Adipose tissue (tissue), 3 donors: Measurements from ENCODE around the gene KCNMA1. TPM values are rescaled to one million over a fixed set of nuclear protein-coding genes. Genes with fewer than 3 reads are reported as not detected.
"Not testable (repeated sequence)": the region's sequence is repeated elsewhere in the genome, so short reads cannot be mapped to it uniquely, and the experiment has no call there.

Experiments
- H3K27ac ChIP-seq: one replicate; pipeline ENCODE4 v1.5.1; 2013; ENCODE audit warnings: low read depth, low read length
- WGBS, 3 donors: extraction: QIAGEN DNeasy Blood & Tissue Kit; methylation state at CpG; one replicate each; pipeline ENCODE4 v1.1.7; 2013; 5-methylcytosine and 5-hydroxymethylcytosine counted together
- polyA plus RNA-seq, 3 donors: library from polyadenylated mRNA; stranded (reverse); fragments of 200-250 nt; gene quantifications; one replicate each; pipeline ENCODE4 v1.2.3, GENCODE V29; 2013
- donor health status: healthy with polysubstance abuse.
- donor health status: Bipolar disorder and iron deficiency.
- donor health status: healthy.

The KCNMA1 gene
- polyA plus RNA-seq, result 1 to 10 TPM; 2.5 to 5.1 (median 3.8) TPM

GRCh38 chr10:77637532-77638320 lies at the start of gene KCNMA1:
TSS of gene KCNMA1 (minus strand) at chr10:77637808.
- H3K27ac ChIP-seq, result no peak within 1 kb of the TSS
- WGBS, 3 donors, result 1% methylated on average over 37 to 118 of the region's 121 CpGs

GRCh38 chr10:77686650-77687417 lies 49.2 kb upstream of the KCNMA1 start:
- 78 to 91% (median 81%) methylated on average over 11 of the region's 11 CpGs for WGBS, 3 donors
- no peak overlapping the region for H3K27ac ChIP-seq

GRCh38 chr10:77686096-77686495 lies 48.5 kb upstream of the KCNMA1 start:
- WGBS, 3 donors, result 59 to 85% (median 76%) methylated on average over 3 of the region's 3 CpGs
- no peak overlapping the region for H3K27ac ChIP-seq

- H3K27ac ChIP-seq, result no peak overlapping the region
- 41 to 58% (median 56%) methylated on average over 4 of the region's 4 CpGs for WGBS, 3 donors
Observed at GRCh38 chr10:77685432-77685831, 47.8 kb upstream of the KCNMA1 start.

- WGBS, 3 donors, result 36 to 87% (median 79%) methylated on average over 8 of the region's 8 CpGs
- not testable (repeated sequence) for H3K27ac ChIP-seq
Observed at GRCh38 chr10:77683088-77683432, 45.5 kb upstream of the KCNMA1 start.

GRCh38 chr10:77682393-77683087 lies 44.9 kb upstream of the KCNMA1 start:
- WGBS, 3 donors, result 83 to 95% (median 94%) methylated on average over 5 of the region's 5 CpGs
- H3K27ac ChIP-seq, result no peak overlapping the region

GRCh38 chr10:77681839-77682238 lies 44.2 kb upstream of the KCNMA1 start:
- 41 to 80% (median 80%) methylated on average over 6 of the region's 6 CpGs for WGBS, 3 donors

GRCh38 chr10:77680811-77681210 lies 43.2 kb upstream of the KCNMA1 start:
- WGBS, 3 donors, result 87 to 96% (median 93%) methylated on average over 8 of the region's 8 CpGs
- no peak overlapping the region for H3K27ac ChIP-seq

More at GRCh38 chr10:77681839-77682238, 44.2 kb upstream of the KCNMA1 start:
- H3K27ac ChIP-seq, result no peak overlapping the region

GRCh38 chr10:77680065-77680464 lies 42.5 kb upstream of the KCNMA1 start:
- WGBS, 3 donors, result 81 to 92% (median 90%) methylated on average over 3 of the region's 3 CpGs

GRCh38 chr10:77679217-77679616 lies 41.6 kb upstream of the KCNMA1 start:
- H3K27ac ChIP-seq, result no peak overlapping the region
- 77 to 90% (median 78%) methylated on average over 5 of the region's 5 CpGs for WGBS, 3 donors

More at GRCh38 chr10:77680065-77680464, 42.5 kb upstream of the KCNMA1 start:
- H3K27ac ChIP-seq, result no peak overlapping the region

- no peak overlapping the region for H3K27ac ChIP-seq
- 84 to 90% (median 86%) methylated on average over 3 of the region's 3 CpGs for WGBS, 3 donors
Observed at GRCh38 chr10:77678146-77678545, 40.5 kb upstream of the KCNMA1 start.

- WGBS, 3 donors, result 53 to 71% (median 55%) methylated on average over 4 of the region's 4 CpGs
- H3K27ac ChIP-seq, result no peak overlapping the region
Observed at GRCh38 chr10:77675347-77675746, 37.7 kb upstream of the KCNMA1 start.

- no peak overlapping the region for H3K27ac ChIP-seq
- WGBS, 3 donors, result 59 to 70% (median 67%) methylated on average over 6 of the region's 6 CpGs
Observed at GRCh38 chr10:77673515-77674140, 36.0 kb upstream of the KCNMA1 start.

- no peak overlapping the region for H3K27ac ChIP-seq
- 90 to 94% (median 92%) methylated on average over 2 of the region's 2 CpGs for WGBS, 3 donors
Observed at GRCh38 chr10:77673101-77673500, 35.5 kb upstream of the KCNMA1 start.

- no peak overlapping the region for H3K27ac ChIP-seq
- 75 to 90% (median 80%) methylated on average over 10 of the region's 10 CpGs for WGBS, 3 donors
Observed at GRCh38 chr10:77671594-77672252, 34.1 kb upstream of the KCNMA1 start.

GRCh38 chr10:77670817-77671443 lies 33.3 kb upstream of the KCNMA1 start:
- WGBS, 3 donors, result 47 to 64% (median 57%) methylated on average over 5 of the region's 5 CpGs
- H3K27ac ChIP-seq, result no peak overlapping the region

GRCh38 chr10:77669892-77670291 lies 32.3 kb upstream of the KCNMA1 start:
- no peak overlapping the region for H3K27ac ChIP-seq
